ENCODE data around the gene TUBB4B. TPM values are rescaled to one million over a fixed set of nuclear protein-coding genes. Genes with fewer than 3 reads are reported as not detected.
A peak's percentile ranks its signal among the peaks of the same experiment; 100 is the strongest.

The TUBB4B gene
- total and polyA plus RNA-seq, 11 donors, result 244 to 900 (median 515) TPM

GRCh38 chr9:137202966-137203365, 38.1 kb upstream of the TUBB4B start:
- intact Hi-C loops (cut with DNase I), result no loop called here
- TF ChIP-seq POLR2A (IDR thresholded peaks at IDR 0.05) (no peak), CTCF (IDR thresholded peaks at IDR 0.05) (no peak)
- no peaks in the 10 kb centered on the region for H3K9me3 ChIP-seq
- H3K4me3 ChIP-seq, result peak overlapping the region in 1 of 12 donors; percentile 73
- peaks cover 0 to 4% (median 0%) of the 10 kb centered on the region in 9 donors for H3K36me3 ChIP-seq
- 56 to 74% (median 71%) methylated on average over 8 of the region's 8 CpGs for WGBS, 4 donors
- no peak overlapping the region for H3K27ac ChIP-seq
- peaks cover 12 to 83% (median 69%) of the 10 kb centered on the region in 12 donors for H3K4me1 ChIP-seq
- no peak for ATAC-seq
- DNase-seq, result no peak
- no peaks in the 10 kb centered on the region for H3K27me3 ChIP-seq

- peak overlapping the region in 10 of 12 donors; percentile 75 to 94 (median 87) for H3K27ac ChIP-seq
- ATAC-seq (no peak), DNase-seq (no peak)
- H3K9me3 ChIP-seq, result no peaks in the 10 kb centered on the region
- peak overlapping the region; percentile 73 to 100 (median 98) for H3K4me3 ChIP-seq
- 7 to 21% (median 9%) methylated on average over 14 to 21 of the region's 21 CpGs for WGBS, 4 donors
- no peaks in the 10 kb centered on the region for H3K27me3 ChIP-seq
- intact Hi-C loops (cut with DNase I), result loop anchor here in 2 of 10 donors (2.0 kb wide), 1 partner anchor 18 kb away; the partner anchor contains the start of gene RNF208 (in 2 of the 2)
- TF ChIP-seq POLR2A (IDR thresholded peaks at IDR 0.05) (no peak), CTCF (IDR thresholded peaks at IDR 0.05) (no peak)
- peaks cover 0 to 17% (median 0%) of the 10 kb centered on the region in 9 donors for H3K36me3 ChIP-seq
- H3K4me1 ChIP-seq, result peaks cover 7 to 66% (median 52%) of the 10 kb centered on the region in 12 donors
Measured at GRCh38 chr9:137204731-137205125, 36.4 kb upstream of the TUBB4B start.

GRCh38 chr9:137205126-137206069, 35.7 kb upstream of the TUBB4B start, which contains the start of the genes NDOR1 and TMEM203:
Gene NDOR1 (plus strand): TSS chr9:137205700. CDS start chr9:137205778, 78 bp downstream.
Gene TMEM203 (minus strand): TSS chr9:137205648. CDS start chr9:137205414, 234 bp downstream.
- DNase-seq (peak; percentile 92 to 97 (median 94)), ATAC-seq (peak in 3 of 4 donors; percentile 48 to 69 (median 68))
- TF ChIP-seq CTCF (IDR thresholded peaks at IDR 0.05) (no peak), POLR2A (IDR thresholded peaks at IDR 0.05) (peak; percentile 35 to 83)
- Histone ChIP-seq H3K27me3 (no peaks in the 10 kb centered on the region), H3K4me1 (peaks cover 7 to 64% (median 50%) of the 10 kb centered on the region in 12 donors), H3K9me3 (no peaks in the 10 kb centered on the region), H3K36me3 (peaks cover 0 to 24% (median 0%) of the 10 kb centered on the region in 9 donors), H3K4me3 (peak within 1 kb of the TSS; percentile 73 to 100 (median 98)), H3K27ac (peak within 1 kb of the TSS; percentile 72 to 94 (median 87))
- intact Hi-C loops (cut with DNase I), result loop anchor here in 2 of 10 donors (2.0 kb wide), 1 partner anchor 17 kb away; the partner anchor contains the start of gene RNF208 (in 2 of the 2)
- 0% methylated on average over 45 to 98 of the region's 98 CpGs for WGBS, 4 donors

GRCh38 chr9:137206602-137207001, 34.5 kb upstream of the TUBB4B start:
- no peak for TF ChIP-seq CTCF (IDR thresholded peaks at IDR 0.05)
- no peak for TF ChIP-seq POLR2A (IDR thresholded peaks at IDR 0.05)
- Histone ChIP-seq H3K4me1 (peaks cover 7 to 57% (median 44%) of the 10 kb centered on the region in 12 donors), H3K36me3 (peaks cover 0 to 24% (median 0%) of the 10 kb centered on the region in 9 donors), H3K4me3 (peak overlapping the region in 9 of 12 donors; percentile 73 to 100 (median 98)), H3K27me3 (no peaks in the 10 kb centered on the region), H3K9me3 (no peaks in the 10 kb centered on the region), H3K27ac (no peak overlapping the region)
- intact Hi-C loops (cut with DNase I), result no loop called here
- no peak for DNase-seq
- WGBS, 4 donors, result 66 to 69% (median 67%) methylated on average over 7 of the region's 7 CpGs
- no peak for ATAC-seq

All from heart left ventricle (tissue), 16 donors.